ENCODE results near the gene LCMT1. TPM values are rescaled to one million over a fixed set of nuclear protein-coding genes. Genes with fewer than 3 reads are reported as not detected.

LCMT1 gene
- total and polyA plus RNA-seq, 2 donors (not counting 1 experiment from before 2014, with no cell fraction given): 40.8 to 45.8 TPM

DNA sequence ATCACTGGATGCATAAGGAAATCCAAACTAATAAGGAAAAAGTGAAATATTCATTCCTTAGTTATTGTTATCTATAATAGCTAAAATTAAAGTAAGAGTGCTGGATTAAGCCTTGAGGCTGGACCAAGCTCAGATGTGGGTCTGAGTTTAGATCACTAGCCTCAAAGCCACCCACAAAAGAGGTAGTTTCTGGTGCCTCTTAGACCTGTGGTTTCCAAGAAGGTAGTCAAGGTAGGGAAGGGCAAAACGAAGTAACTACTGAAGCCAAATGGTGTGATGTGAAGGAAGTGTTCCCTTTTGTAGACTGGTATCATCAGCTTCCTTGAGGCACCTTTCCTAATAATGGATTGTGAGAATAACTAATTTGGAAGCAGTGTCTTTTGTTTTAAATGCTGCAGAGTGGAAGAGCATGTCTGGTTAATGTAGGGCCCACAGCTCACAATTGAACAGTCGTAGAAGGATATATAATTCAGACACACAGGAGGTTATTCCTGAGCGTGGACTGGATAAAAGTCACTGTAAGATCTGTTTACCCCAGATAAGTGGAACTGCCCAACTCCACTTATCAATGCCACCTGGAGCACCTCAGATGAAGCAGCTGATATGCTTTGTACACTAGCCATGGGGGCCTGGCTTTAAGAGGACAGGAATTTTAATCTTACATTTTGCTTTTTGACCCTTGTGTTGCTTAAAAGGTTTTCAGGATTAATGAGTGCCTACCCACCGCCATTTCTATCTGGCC lies 31.7 kb upstream of the LCMT1 start:
- H3K27ac ChIP-seq (ENCODE audit: insufficient read depth, low read length): no peak overlapping the region
- H3K9ac ChIP-seq (ENCODE audit: insufficient read depth, low read length): no peak overlapping the region
- H2AFZ ChIP-seq (ENCODE audit: low read length): no peak overlapping the region
- no peak overlapping the region for H3K4me3 ChIP-seq (replicated peaks in 1 of 4; ENCODE audit: control extremely low read depth in 1 of 4, insufficient read depth in 1 of 4, low read depth in 3 of 4, low read length in 4 of 4)
- DNase-seq (ENCODE audit: low read depth in 2 of 2): no peak
- no peaks in the 10 kb centered on the region for H3K79me2 ChIP-seq (ENCODE audit: control insufficient read depth, insufficient read depth, low read length)
- no peak overlapping the region for H3K4me2 ChIP-seq (ENCODE audit: extremely low read depth, insufficient read depth, low read length)
- no peaks in the 10 kb centered on the region for H4K20me1 ChIP-seq (ENCODE audit: control insufficient read depth, extremely low read depth, insufficient read depth, low read length)
- no peaks in the 10 kb centered on the region for H3K4me1 ChIP-seq (ENCODE audit: control insufficient read depth, extremely low read depth, insufficient read depth, low read length)
- TF ChIP-seq EZH2 (IDR thresholded peaks at IDR 0.05; ENCODE audit: low read length, missing control alignments) (no peak), CTCF (conservative IDR thresholded peaks at IDR 0.05 in 1 of 2, IDR thresholded peaks at IDR 0.05 in 1 of 2; ENCODE audit: low read depth in 1 of 2, low read length in 2 of 2) (no peak)
- no peaks in the 10 kb centered on the region for H3K9me3 ChIP-seq (ENCODE audit: control insufficient read depth, insufficient read depth, low read depth, low read length)
- no peaks in the 10 kb centered on the region for H3K36me3 ChIP-seq (ENCODE audit: control insufficient read depth, insufficient read depth, low read length)
- no peaks in the 10 kb centered on the region for H3K27me3 ChIP-seq (ENCODE audit: control insufficient read depth, insufficient read depth, low read length)

GRCh38 chr16:25080420-25081131 lies 31.0 kb upstream of the LCMT1 start:
- no peak overlapping the region for H3K9ac ChIP-seq (ENCODE audit: insufficient read depth, low read length)
- H3K4me1 ChIP-seq (ENCODE audit: control insufficient read depth, extremely low read depth, insufficient read depth, low read length): no peaks in the 10 kb centered on the region
- no peaks in the 10 kb centered on the region for H3K9me3 ChIP-seq (ENCODE audit: control insufficient read depth, insufficient read depth, low read depth, low read length)
- no peak overlapping the region for H2AFZ ChIP-seq (ENCODE audit: low read length)
- TF ChIP-seq EZH2 (IDR thresholded peaks at IDR 0.05; ENCODE audit: low read length, missing control alignments) (no peak), CTCF (conservative IDR thresholded peaks at IDR 0.05 in 1 of 2, IDR thresholded peaks at IDR 0.05 in 1 of 2; ENCODE audit: low read depth in 1 of 2, low read length in 2 of 2) (no peak)
- no peaks in the 10 kb centered on the region for H4K20me1 ChIP-seq (ENCODE audit: control insufficient read depth, extremely low read depth, insufficient read depth, low read length)
- no peaks in the 10 kb centered on the region for H3K79me2 ChIP-seq (ENCODE audit: control insufficient read depth, insufficient read depth, low read length)
- H3K27me3 ChIP-seq (ENCODE audit: control insufficient read depth, insufficient read depth, low read length): no peaks in the 10 kb centered on the region
- no peak overlapping the region for H3K4me2 ChIP-seq (ENCODE audit: extremely low read depth, insufficient read depth, low read length)
- no peak overlapping the region for H3K27ac ChIP-seq (ENCODE audit: insufficient read depth, low read length)
- DNase-seq (ENCODE audit: low read depth in 2 of 2): no peak
- H3K36me3 ChIP-seq (ENCODE audit: control insufficient read depth, insufficient read depth, low read length): no peaks in the 10 kb centered on the region
- H3K4me3 ChIP-seq (replicated peaks in 1 of 4; ENCODE audit: control extremely low read depth in 1 of 4, insufficient read depth in 1 of 4, low read depth in 3 of 4, low read length in 4 of 4): no peak overlapping the region

DNA sequence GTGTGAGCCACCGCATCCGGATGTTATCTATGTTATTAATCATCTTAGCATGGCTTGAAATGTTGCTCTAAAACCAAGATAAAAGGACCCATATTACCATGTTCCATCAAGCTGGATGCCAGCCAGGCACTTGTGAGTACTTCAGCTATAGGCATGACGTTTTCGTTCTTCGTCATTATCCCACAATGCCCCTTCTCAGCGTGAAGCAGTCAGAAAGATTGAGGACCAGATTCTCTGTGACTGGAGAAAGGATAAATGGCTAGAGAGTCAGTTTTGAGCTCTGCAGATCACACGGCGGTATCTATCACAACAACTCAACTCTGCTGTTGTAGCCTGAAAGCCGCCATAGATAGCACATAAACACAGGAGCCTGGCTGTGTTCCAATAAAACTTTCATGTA lies 29.8 kb upstream of the LCMT1 start:
- no peaks in the 10 kb centered on the region for H3K36me3 ChIP-seq (ENCODE audit: control insufficient read depth, insufficient read depth, low read length)
- no peak overlapping the region for H2AFZ ChIP-seq (ENCODE audit: low read length)
- H3K4me1 ChIP-seq (ENCODE audit: control insufficient read depth, extremely low read depth, insufficient read depth, low read length): no peaks in the 10 kb centered on the region
- no peak overlapping the region for H3K9ac ChIP-seq (ENCODE audit: insufficient read depth, low read length)
- H3K9me3 ChIP-seq (ENCODE audit: control insufficient read depth, insufficient read depth, low read depth, low read length): no peaks in the 10 kb centered on the region
- H3K27ac ChIP-seq (ENCODE audit: insufficient read depth, low read length): no peak overlapping the region
- H3K4me3 ChIP-seq (replicated peaks in 1 of 4; ENCODE audit: control extremely low read depth in 1 of 4, insufficient read depth in 1 of 4, low read depth in 3 of 4, low read length in 4 of 4): no peak overlapping the region
- H3K4me2 ChIP-seq (ENCODE audit: extremely low read depth, insufficient read depth, low read length): no peak overlapping the region
- H4K20me1 ChIP-seq (ENCODE audit: control insufficient read depth, extremely low read depth, insufficient read depth, low read length): no peaks in the 10 kb centered on the region
- no peak for DNase-seq (ENCODE audit: low read depth in 2 of 2)
- TF ChIP-seq EZH2 (IDR thresholded peaks at IDR 0.05; ENCODE audit: low read length, missing control alignments) (no peak), CTCF (conservative IDR thresholded peaks at IDR 0.05 in 1 of 2, IDR thresholded peaks at IDR 0.05 in 1 of 2; ENCODE audit: low read depth in 1 of 2, low read length in 2 of 2) (no peak)
- H3K27me3 ChIP-seq (ENCODE audit: control insufficient read depth, insufficient read depth, low read length): no peaks in the 10 kb centered on the region
- no peaks in the 10 kb centered on the region for H3K79me2 ChIP-seq (ENCODE audit: control insufficient read depth, insufficient read depth, low read length)
